HG02678 (cell line): ENCODE results near the gene NECAB3.
A peak's percentile ranks its signal among the peaks of the same experiment; 100 is the strongest.
"Not testable (repeated sequence)": the region's sequence is repeated elsewhere in the genome, so short reads cannot be mapped to it uniquely, and the experiment has no call there.

Experiments
- ATAC-seq: cut with Tn5 transposase; IDR thresholded peaks from one replicate; pipeline ENCODE4 v1.9.1; 2021; ENCODE audit warnings: mild to moderate bottlenecking, moderate library complexity; ENCODE audit not compliant: unreplicated experiment

The NECAB3 gene

GRCh38 chr20:33674294-33675135, at the start of gene NECAB3:
Gene NECAB3 (minus strand): TSS chr20:33674428. CDS start chr20:33674352, 76 bp downstream.
- peak; percentile 76 for ATAC-seq

- no peak for ATAC-seq
Measured at GRCh38 chr20:33721391-33722140, 47.3 kb upstream of the NECAB3 start.

- ATAC-seq, result peak; percentile 97
Measured at GRCh38 chr20:33719989-33720709, 45.9 kb upstream of the NECAB3 start, which contains the start of gene PXMP4. Gene PXMP4 (minus strand): TSS chr20:33720310. CDS start chr20:33720207, 103 bp downstream.

- no peak for ATAC-seq
Measured at GRCh38 chr20:33719277-33719988, 45.2 kb upstream of the NECAB3 start.

GRCh38 chr20:33716498-33716897, 42.3 kb upstream of the NECAB3 start:
- ATAC-seq, result no peak

- ATAC-seq, result no peak
Measured at GRCh38 chr20:33713865-33714367, 39.7 kb upstream of the NECAB3 start.

- ATAC-seq, result no peak
Measured at GRCh38 chr20:33711446-33711738, 37.2 kb upstream of the NECAB3 start.

- no peak for ATAC-seq
Measured at GRCh38 chr20:33710681-33711445, 36.6 kb upstream of the NECAB3 start.

- ATAC-seq, result no peak
Measured at GRCh38 chr20:33709905-33710541, 35.8 kb upstream of the NECAB3 start.

- no peak for ATAC-seq
Measured at GRCh38 chr20:33709398-33709797, 35.2 kb upstream of the NECAB3 start.

GRCh38 chr20:33707668-33708067, 33.4 kb upstream of the NECAB3 start:
- no peak for ATAC-seq

- no peak for ATAC-seq
Measured at GRCh38 chr20:33704197-33704924, 30.1 kb upstream of the NECAB3 start.

GRCh38 chr20:33703498-33704137, 29.4 kb upstream of the NECAB3 start:
- no peak for ATAC-seq

- ATAC-seq, result no peak
Measured at GRCh38 chr20:33702861-33703260, 28.6 kb upstream of the NECAB3 start.

GRCh38 chr20:33701629-33702450, 27.6 kb upstream of the NECAB3 start:
- ATAC-seq, result no peak

- not testable (repeated sequence) for ATAC-seq
Measured at GRCh38 chr20:33700696-33701441, 26.6 kb upstream of the NECAB3 start.

- not testable (repeated sequence) for ATAC-seq
Measured at GRCh38 chr20:33698966-33699365, 24.7 kb upstream of the NECAB3 start.
